Measurements from ENCODE around the gene UBAC2.

The UBAC2 gene

GRCh38 chr13:99273128-99273527, 72.5 kb downstream of the UBAC2 start:
- no peak for DNase-seq

GRCh38 chr13:99275093-99275469, 74.4 kb downstream of the UBAC2 start:
- no peak for DNase-seq

- DNase-seq, result no peak
Observed at GRCh38 chr13:99276706-99277105, 76.1 kb downstream of the UBAC2 start.

- no peak for DNase-seq
Observed at GRCh38 chr13:99277629-99278028, 77.0 kb downstream of the UBAC2 start.

GRCh38 chr13:99278200-99278599, 77.5 kb downstream of the UBAC2 start:
- no peak for DNase-seq

- no peak for DNase-seq
Observed at GRCh38 chr13:99278843-99279242, 78.2 kb downstream of the UBAC2 start.

- DNase-seq, result no peak
Observed at GRCh38 chr13:99279637-99280036, 79.0 kb downstream of the UBAC2 start.

GRCh38 chr13:99280166-99280565, 79.5 kb downstream of the UBAC2 start:
- DNase-seq, result no peak

GRCh38 chr13:99281811-99282263, 81.2 kb downstream of the UBAC2 start:
- DNase-seq, result no peak

- DNase-seq, result no peak
Observed at GRCh38 chr13:99282264-99283231, 81.9 kb downstream of the UBAC2 start.

GRCh38 chr13:99285432-99286182, 85.0 kb downstream of the UBAC2 start:
- DNase-seq, result no peak

GRCh38 chr13:99287551-99287950, 86.9 kb downstream of the UBAC2 start:
- no peak for DNase-seq

- peak; percentile 44 for DNase-seq
Observed at GRCh38 chr13:99288089-99288488, 87.4 kb downstream of the UBAC2 start.

- no peak for DNase-seq
Observed at GRCh38 chr13:99289271-99289670, 88.6 kb downstream of the UBAC2 start.

GRCh38 chr13:99289674-99290337, 89.2 kb downstream of the UBAC2 start:
- DNase-seq, result no peak

GRCh38 chr13:99290894-99291293, 90.2 kb downstream of the UBAC2 start:
- no peak for DNase-seq

- DNase-seq, result no peak
Observed at GRCh38 chr13:99293178-99293577, 92.5 kb downstream of the UBAC2 start.

GRCh38 chr13:99294198-99294597, 93.5 kb downstream of the UBAC2 start:
- no peak for DNase-seq

- DNase-seq, result no peak
Observed at GRCh38 chr13:99294958-99295357, 94.3 kb downstream of the UBAC2 start.

- DNase-seq, result no peak
Observed at GRCh38 chr13:99295488-99296252, 95.0 kb downstream of the UBAC2 start.

GRCh38 chr13:99296398-99296797, 95.7 kb downstream of the UBAC2 start:
- DNase-seq, result no peak

- DNase-seq, result no peak
Observed at GRCh38 chr13:99297331-99297730, 96.7 kb downstream of the UBAC2 start.

- DNase-seq, result no peak
Observed at GRCh38 chr13:99298056-99298455, 97.4 kb downstream of the UBAC2 start.
